ENCODE data around the gene RPSA.

Gene RPSA

DNA sequence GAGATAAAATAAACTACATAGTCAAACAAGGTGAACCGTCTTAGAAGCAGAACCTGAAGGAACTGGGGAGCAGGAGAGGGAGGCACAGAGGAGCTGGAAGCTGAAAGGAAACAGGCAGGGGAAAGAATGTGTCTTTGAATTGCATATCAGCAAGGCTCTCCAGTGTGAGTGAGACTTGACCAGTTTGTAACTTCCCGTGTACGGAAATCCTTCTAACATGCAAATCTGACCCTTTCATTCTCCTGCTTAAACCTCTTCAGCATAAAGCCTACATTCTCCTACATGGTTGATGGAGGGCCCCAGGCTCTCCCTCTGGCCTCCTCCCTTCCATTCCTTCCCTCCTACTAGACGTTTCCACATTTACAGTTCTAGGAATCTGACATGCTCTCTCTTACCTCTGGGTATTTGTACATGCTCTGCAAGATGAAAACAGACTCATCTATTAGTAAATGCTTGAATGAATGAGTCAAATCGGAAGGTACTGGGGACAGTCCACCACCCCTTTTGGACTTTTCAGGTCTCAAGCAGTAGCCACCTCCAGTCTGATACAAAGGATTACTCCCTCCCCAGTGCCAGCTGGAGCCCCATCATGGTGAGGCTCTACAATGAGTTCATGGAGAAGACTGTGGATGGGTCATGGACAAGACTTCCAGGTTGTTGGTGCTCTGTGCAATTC lies 29.4 kb upstream of the RPSA start:
- TF ChIP-seq, protein P1, sequence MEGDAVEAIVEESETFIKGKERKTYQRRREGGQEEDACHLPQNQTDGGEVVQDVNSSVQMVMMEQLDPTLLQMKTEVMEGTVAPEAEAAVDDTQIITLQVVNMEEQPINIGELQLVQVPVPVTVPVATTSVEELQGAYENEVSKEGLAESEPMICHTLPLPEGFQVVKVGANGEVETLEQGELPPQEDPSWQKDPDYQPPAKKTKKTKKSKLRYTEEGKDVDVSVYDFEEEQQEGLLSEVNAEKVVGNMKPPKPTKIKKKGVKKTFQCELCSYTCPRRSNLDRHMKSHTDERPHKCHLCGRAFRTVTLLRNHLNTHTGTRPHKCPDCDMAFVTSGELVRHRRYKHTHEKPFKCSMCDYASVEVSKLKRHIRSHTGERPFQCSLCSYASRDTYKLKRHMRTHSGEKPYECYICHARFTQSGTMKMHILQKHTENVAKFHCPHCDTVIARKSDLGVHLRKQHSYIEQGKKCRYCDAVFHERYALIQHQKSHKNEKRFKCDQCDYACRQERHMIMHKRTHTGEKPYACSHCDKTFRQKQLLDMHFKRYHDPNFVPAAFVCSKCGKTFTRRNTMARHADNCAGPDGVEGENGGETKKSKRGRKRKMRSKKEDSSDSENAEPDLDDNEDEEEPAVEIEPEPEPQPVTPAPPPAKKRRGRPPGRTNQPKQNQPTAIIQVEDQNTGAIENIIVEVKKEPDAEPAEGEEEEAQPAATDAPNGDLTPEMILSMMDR (IDR thresholded peaks at IDR 0.05), result no peak
- no peak for TF ChIP-seq ZFX (IDR thresholded peaks at IDR 0.05; ENCODE audit: borderline replicate concordance)
- H3K27ac ChIP-seq, result no peak overlapping the region

DNA sequence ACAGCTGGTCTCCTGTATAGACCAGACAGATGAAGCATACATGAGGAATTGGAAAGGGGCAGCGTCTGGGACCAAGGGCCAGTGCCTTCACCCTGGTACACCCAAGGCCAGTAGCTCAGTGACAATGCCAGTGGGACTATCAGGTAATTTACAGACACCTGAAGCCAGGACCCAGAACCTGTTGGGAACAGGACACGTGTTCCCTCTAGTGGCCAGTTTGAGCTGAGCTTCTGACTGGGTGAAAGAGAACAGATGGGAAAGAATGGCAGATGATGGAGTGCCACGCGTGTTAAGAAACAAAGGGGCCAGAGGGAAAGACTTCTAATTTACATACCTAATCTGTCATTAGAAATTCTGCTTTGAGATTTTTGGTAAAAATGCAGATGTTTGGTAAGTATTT lies 28.4 kb upstream of the RPSA start:
- H3K27ac ChIP-seq, result no peak overlapping the region
- TF ChIP-seq ZFX (IDR thresholded peaks at IDR 0.05; ENCODE audit: borderline replicate concordance), result no peak
- TF ChIP-seq, protein P1 (IDR thresholded peaks at IDR 0.05), result peak; percentile 89

DNA sequence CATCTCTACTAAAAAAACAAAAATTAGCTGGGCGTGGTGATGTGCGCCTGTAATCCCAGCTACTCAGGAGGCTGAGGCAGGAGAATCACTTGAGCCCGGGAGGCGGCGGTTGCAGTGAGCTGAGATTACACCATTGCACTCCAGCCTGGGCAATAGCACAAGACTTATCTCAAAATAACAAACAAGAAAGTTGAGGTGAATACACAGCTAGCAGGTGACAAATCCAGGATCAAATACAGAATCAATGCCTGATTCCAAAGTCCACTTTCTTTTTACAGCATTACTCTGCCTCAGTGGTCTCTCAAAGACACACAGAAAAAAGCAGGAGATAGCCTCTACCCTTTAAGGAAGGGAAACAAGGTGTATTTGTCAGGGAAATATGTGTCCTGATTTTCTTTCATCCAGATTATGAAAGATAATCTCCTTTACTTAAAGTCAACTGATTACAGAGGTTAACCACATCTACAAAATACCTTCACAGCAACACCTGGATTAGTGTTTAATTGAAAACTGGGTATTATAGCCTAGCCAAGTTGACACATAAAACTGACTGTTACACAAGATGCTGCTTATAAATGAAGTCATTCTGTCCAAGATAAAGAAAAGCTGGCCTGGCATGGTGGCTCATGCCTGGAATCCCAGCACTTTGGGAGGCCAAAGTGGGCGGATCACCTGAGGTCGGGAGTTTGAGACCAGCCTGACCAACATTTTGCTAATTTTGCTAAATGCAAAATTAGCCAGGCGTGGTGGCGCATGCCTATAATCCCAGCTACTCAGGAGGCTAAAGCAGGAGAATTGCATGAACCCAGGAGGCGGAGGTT lies 27.4 kb upstream of the RPSA start:
- TF ChIP-seq, protein P1 (IDR thresholded peaks at IDR 0.05), result no peak
- TF ChIP-seq ZFX (IDR thresholded peaks at IDR 0.05; ENCODE audit: borderline replicate concordance), result no peak
- H3K27ac ChIP-seq, result no peak overlapping the region

DNA sequence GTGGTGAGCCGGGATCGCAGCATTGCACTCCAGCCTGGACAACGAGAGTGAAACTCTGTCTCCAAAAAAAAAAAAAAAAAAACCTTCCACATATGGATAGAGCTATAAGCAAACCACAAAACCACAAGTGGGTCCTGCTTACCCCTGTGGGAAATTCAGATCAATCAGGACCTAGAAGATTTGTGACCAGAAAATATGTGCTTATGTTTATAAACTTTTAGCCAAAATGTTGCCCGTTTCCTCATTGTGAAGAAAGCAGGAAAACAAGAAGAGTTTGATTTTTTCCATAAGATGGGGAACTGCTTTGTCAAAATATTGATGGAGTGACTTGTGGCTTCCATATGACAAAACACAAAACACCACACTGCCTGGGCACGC lies 26.8 kb upstream of the RPSA start:
- H3K27ac ChIP-seq, result no peak overlapping the region
- TF ChIP-seq, protein P1 (IDR thresholded peaks at IDR 0.05), result no peak
- TF ChIP-seq ZFX (IDR thresholded peaks at IDR 0.05; ENCODE audit: borderline replicate concordance), result no peak

DNA sequence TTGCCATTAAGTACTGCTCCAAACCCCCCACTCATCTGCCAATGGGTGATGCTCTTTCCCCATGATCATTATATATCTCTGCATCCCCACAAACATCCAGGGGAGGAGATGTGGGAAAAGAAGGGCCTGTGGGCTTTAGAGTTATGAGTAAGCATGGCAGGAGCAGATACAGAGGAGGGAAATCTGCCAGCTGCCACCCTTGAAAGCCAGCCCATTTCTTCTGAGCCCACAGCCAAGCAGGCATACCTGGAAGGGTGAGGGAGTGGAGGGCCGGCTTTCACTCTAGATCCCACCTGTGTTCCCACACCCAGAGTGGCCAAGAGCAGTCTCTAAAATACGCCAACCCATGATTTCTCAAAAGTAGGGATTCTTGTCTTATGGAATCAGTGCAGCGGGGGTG lies 25.1 kb upstream of the RPSA start:
- no peak overlapping the region for H3K27ac ChIP-seq
- TF ChIP-seq, protein P1 (IDR thresholded peaks at IDR 0.05), result no peak
- TF ChIP-seq ZFX (IDR thresholded peaks at IDR 0.05; ENCODE audit: borderline replicate concordance), result no peak

DNA sequence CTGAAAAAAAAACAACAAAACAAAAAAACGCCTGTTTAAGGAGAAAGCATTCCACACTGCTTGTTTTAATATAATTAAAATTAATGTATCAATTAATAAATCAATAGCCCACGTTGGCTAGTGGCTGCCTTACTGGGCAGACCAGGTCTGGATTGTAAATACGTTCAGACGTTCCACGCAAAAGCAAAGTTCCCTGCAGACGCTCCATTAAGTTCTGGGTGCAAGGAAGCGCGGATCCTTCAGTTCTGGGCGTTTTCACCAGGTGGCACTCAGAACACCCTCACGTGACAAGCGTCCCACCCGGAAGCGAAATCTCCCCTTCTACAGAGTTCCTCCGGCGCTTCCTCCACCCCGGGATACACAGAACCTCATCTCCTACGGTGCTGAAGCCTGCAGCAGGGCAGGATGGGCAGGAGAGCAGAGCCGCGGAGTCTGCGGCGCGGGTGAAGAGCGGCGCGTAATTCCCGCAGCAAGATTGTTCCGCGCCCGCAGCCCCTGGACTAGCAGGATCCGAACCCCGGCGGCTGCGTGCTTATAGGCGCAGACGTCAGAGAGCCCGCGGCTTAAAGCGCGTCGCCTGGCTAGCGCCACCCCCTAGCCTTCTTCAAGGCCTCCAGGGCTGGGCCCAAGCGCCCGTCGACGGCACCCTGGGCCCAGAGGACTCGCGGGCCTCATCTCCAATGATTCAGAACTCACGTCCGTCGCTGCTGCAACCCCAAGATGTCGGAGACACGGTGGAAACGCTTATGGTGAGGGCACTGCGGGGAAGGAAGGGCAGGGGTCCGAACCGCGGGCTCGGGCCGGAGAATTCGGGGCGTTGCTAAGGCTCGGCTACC lies 23.3 kb upstream of the RPSA start, which contains the start of gene SLC25A38:
Gene SLC25A38 (plus strand): TSS at position 326 of the 836 bp plus-strand sequence. CDS start 355 bp downstream, at position 681.
- peak; percentile 51; the same call in 1 of the 2 replicates for TF ChIP-seq ZFX (IDR thresholded peaks at IDR 0.05; ENCODE audit: borderline replicate concordance)
- TF ChIP-seq, protein P1 (IDR thresholded peaks at IDR 0.05), result peak; percentile 51
- H3K27ac ChIP-seq, result peak within 1 kb of the TSS; percentile 93

All from 22Rv1 (cell line).